ENCODE measurements around the gene LRRC8D. TPM values are rescaled to one million over a fixed set of nuclear protein-coding genes. Genes with fewer than 3 reads are reported as not detected.

LRRC8D gene
- total RNA-seq, 3 donors from 2014 or later, result 9.2 to 22.8 (median 11.7) TPM

DNA sequence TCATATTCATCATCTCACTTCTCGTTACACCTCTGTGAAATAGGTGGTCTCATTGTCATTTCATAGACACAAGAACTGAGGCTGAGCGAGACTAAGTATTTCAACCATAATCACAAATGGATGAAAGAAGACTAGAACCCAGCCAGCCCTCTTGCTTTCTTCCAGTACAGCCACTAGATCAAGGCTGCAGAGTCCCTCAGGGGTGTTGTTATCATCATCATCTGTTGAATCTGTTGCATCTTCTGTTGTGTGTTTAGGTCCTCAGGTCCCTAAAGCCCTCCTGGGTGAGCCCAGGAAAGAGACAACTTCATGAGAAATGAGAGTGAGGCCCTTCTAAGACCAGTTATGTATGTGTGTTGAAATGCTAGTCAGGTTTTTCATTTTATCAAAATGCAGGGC is 87.4 kb downstream of the LRRC8D start:
- no peak for DNase-seq (ENCODE audit: low spot score in 2 of 2)
- H3K27me3 ChIP-seq, result no peaks in the 10 kb centered on the region
- H3K4me1 ChIP-seq, result peaks cover 0 to 7% of the 10 kb centered on the region in 2 donors
- H3K4me3 ChIP-seq, result no peak overlapping the region
- H3K9me3 ChIP-seq, result no peaks in the 10 kb centered on the region
- intact Hi-C loops (cut with DNase I; ENCODE audit: low total_unique reads), result no loop called here
- no peaks in the 10 kb centered on the region for H3K36me3 ChIP-seq
- peak overlapping the region; percentile 26 to 42 for H3K27ac ChIP-seq
- no peak for TF ChIP-seq CTCF (IDR thresholded peaks at IDR 0.05)

DNA sequence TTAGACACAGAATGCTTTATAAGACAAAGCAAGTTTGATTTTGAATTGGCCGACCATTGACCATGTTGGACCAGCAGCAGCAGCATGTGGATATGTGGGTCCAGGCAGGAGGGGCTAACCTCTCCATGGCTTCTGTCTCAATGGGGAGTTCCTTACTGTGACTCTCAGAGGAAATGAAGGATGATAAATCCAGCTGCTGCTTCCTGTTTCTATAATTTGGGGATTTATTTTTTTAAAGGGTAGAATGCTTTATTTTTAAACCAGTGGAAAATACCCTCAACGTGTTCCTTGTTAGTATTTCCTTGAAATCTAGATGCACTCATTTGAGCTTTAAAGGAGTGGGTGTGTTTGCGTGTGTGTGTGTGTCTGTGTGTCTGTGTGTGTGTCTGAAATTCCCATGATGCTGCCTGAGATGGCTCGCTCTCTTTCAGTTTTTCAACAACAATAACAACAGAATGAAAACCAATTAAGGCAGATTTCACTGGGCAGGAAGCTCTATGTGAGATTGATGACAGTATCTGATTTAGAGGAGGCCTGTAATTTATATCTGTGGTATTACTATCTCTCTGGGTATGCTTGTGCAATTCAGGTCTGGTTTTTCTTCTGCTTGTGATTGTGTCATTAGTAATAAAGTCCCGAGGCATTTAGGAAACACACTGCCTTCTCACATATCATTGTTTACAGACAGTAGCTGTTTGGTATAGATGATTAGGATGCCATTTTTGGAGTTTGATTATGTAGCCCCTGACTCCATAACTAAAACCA is 88.0 kb downstream of the LRRC8D start:
- H3K4me3 ChIP-seq, result no peak overlapping the region
- no peaks in the 10 kb centered on the region for H3K27me3 ChIP-seq
- no peaks in the 10 kb centered on the region for H3K36me3 ChIP-seq
- H3K27ac ChIP-seq, result peak overlapping the region; percentile 26 to 42
- no peaks in the 10 kb centered on the region for H3K9me3 ChIP-seq
- H3K4me1 ChIP-seq, result peaks cover 0 to 7% of the 10 kb centered on the region in 2 donors
- TF ChIP-seq CTCF (IDR thresholded peaks at IDR 0.05) (no peak), POLR2A (IDR thresholded peaks at IDR 0.05) (no peak), POLR2AphosphoS5 (IDR thresholded peaks at IDR 0.05) (no peak)
- DNase-seq (ENCODE audit: low spot score in 2 of 2), result no peak
- intact Hi-C loops (cut with DNase I; ENCODE audit: low total_unique reads), result no loop called here

- Histone ChIP-seq H3K9me3 (no peaks in the 10 kb centered on the region), H3K27me3 (no peaks in the 10 kb centered on the region), H3K4me1 (no peaks in the 10 kb centered on the region), H3K36me3 (no peaks in the 10 kb centered on the region), H3K27ac (no peak overlapping the region), H3K4me3 (no peak overlapping the region)
- no peak for DNase-seq (ENCODE audit: low spot score in 2 of 2)
- TF ChIP-seq CTCF (IDR thresholded peaks at IDR 0.05), result no peak
- no peak for TF ChIP-seq POLR2A (IDR thresholded peaks at IDR 0.05)
- intact Hi-C loops (cut with DNase I; ENCODE audit: low total_unique reads), result no loop called here
Measured at GRCh38 chr1:89910268-89910667, 89.4 kb downstream of the LRRC8D start.

GRCh38 chr1:89910780-89911179 is 89.9 kb downstream of the LRRC8D start:
- no peak overlapping the region for H3K27ac ChIP-seq
- H3K27me3 ChIP-seq, result no peaks in the 10 kb centered on the region
- no peaks in the 10 kb centered on the region for H3K4me1 ChIP-seq
- TF ChIP-seq POLR2AphosphoS5 (IDR thresholded peaks at IDR 0.05) (no peak), POLR2A (IDR thresholded peaks at IDR 0.05) (no peak)
- DNase-seq (ENCODE audit: low spot score in 2 of 2), result no peak
- no peaks in the 10 kb centered on the region for H3K9me3 ChIP-seq
- intact Hi-C loops (cut with DNase I; ENCODE audit: low total_unique reads), result no loop called here
- H3K36me3 ChIP-seq, result no peaks in the 10 kb centered on the region
- H3K4me3 ChIP-seq, result no peak overlapping the region

DNA sequence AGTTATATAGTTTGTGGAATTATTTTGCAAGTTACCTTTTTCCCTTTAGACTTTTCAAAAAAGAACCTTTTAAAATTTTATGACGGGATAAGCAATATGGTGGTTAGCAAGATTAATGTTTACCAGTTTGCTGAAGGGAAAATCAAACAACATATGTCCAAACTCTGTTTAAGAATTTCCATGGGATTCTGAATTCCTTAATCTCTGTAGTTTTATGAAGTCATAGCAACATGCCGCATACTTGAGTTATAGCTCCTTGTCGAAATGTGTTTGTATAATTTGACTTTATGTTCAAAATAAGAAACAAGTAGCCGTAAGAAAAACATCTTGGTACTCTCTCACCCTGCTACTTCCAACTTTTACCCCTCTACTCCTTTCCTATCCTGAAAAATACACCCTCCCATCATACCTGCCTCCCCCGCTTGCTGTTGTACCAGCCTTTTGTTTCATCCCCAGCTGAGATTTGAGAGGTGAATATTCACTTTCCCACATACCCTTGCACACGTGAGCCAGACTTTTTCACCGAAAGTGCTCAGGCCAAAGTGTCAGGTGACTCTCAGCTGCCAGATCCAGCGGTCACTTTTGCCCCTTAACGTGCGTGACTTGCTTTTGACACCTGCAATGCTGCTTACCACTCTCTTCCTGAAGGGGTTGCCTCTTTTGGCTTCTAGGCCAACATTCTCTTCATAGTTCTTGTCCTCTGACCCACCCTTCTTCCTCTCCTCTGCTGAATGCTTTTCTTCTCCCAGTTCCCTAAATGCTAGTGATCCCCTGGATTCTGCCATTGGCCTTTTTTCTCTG is 90.6 kb downstream of the LRRC8D start:
- no peaks in the 10 kb centered on the region for H3K27me3 ChIP-seq
- H3K4me1 ChIP-seq, result no peaks in the 10 kb centered on the region
- intact Hi-C loops (cut with DNase I; ENCODE audit: low total_unique reads), result no loop called here
- H3K9me3 ChIP-seq, result no peaks in the 10 kb centered on the region
- DNase-seq (ENCODE audit: low spot score in 2 of 2), result no peak
- TF ChIP-seq POLR2AphosphoS5 (IDR thresholded peaks at IDR 0.05), result no peak
- no peak for TF ChIP-seq CTCF (IDR thresholded peaks at IDR 0.05)
- no peak for TF ChIP-seq POLR2A (IDR thresholded peaks at IDR 0.05)
- no peaks in the 10 kb centered on the region for H3K36me3 ChIP-seq
- no peak overlapping the region for H3K4me3 ChIP-seq
- no peak overlapping the region for H3K27ac ChIP-seq

Data from breast epithelium (tissue), 4 donors.